K562 (cell line): ENCODE data around the gene PRKAR2B. TPM values are rescaled to one million over a fixed set of nuclear protein-coding genes. Genes with fewer than 3 reads are reported as not detected.

ENCODE experiments used
- CBFA2T3 ChIP-seq: fragments of 450-650 bp; IDR thresholded peaks from 2 replicates; pipeline ENCODE4 v1.6.1; 2017
- ESRRA ChIP-seq: fragments of 450-650 bp; IDR thresholded peaks from 2 replicates; pipeline ENCODE4 v1.6.1; 2014; ENCODE audit warnings: low read depth, mild to moderate bottlenecking, moderate library complexity, borderline replicate concordance
- ILK ChIP-seq: fragments of 450-650 bp; IDR thresholded peaks from 2 replicates; pipeline ENCODE4 v1.6.1; 2016; ENCODE audit warnings: missing genetic modification characterization, low read depth, mild to moderate bottlenecking, missing compliant biosample characterization, moderate library complexity, borderline replicate concordance
- MCM2 ChIP-seq: fragments of 450-650 bp; IDR thresholded peaks from 2 replicates; pipeline ENCODE4 v1.6.1; 2017; ENCODE audit warnings: low read depth, mild to moderate bottlenecking
- MGA ChIP-seq: fragments of 450-650 bp; IDR thresholded peaks from 2 replicates; pipeline ENCODE4 v1.6.1; 2016; ENCODE audit warnings: mild to moderate bottlenecking, moderate library complexity
- PREB ChIP-seq: sonication (generic); formaldehyde crosslinking; IDR thresholded peaks from 2 replicates; pipeline ENCODE4 v1.8.1; 2023; ENCODE audit warnings: mild to moderate bottlenecking, missing genetic modification reagents
- SMARCC2 ChIP-seq: fragments of 450-650 bp; IDR thresholded peaks from 2 replicates; pipeline ENCODE4 v1.6.1; 2017; ENCODE audit warnings: antibody characterized with exemption, moderate library complexity, mild to moderate bottlenecking, low read depth
- TEAD1 ChIP-seq, 2 experiments: fragments of 450-650 bp in 1 of 2; sonication (generic) in 1 of 2; formaldehyde crosslinking; IDR thresholded peaks; 2 replicates each; pipeline versions ENCODE4 v1.4.0 to v1.8.0; 2020 to 2022; ENCODE audit warnings: mild to moderate bottlenecking in 2 of 2, missing genetic modification reagents in 1 of 2
- ZNF518B ChIP-seq: fragments of 250-450 bp; sonication (Bioruptor Pico); IDR thresholded peaks from 2 replicates; pipeline ENCODE4 v1.5.0; 2021; ENCODE audit warnings: mild to moderate bottlenecking, moderate library complexity
- polyA plus RNA-seq, 8 experiments: library from polyadenylated mRNA; depleted of rRNA in 4 of 8; stranded (reverse) in 5 of 8; unstranded in 3 of 8; fragments of >200 nt; fragmentation: Nextera tagmentation in 2 of 8; fragmentation: Illumina TruSeq in 1 of 8; extraction: Ambion mirVana in 2 of 8; extraction: Trizol in 1 of 8; gene quantifications; 2 replicates each; pipeline versions ENCODE4 v1.2.1 to v1.2.3, GENCODE V29; 2011 to 2014; ENCODE audit warnings: inconsistent platforms in 1 of 8, missing spikeins in 1 of 8
- total RNA-seq, 7 experiments: library from RNA; depleted of rRNA in 6 of 7; stranded (reverse); fragments of >200 nt in 6 of 7; fragmentation: Illumina TruSeq in 2 of 7; extraction: Trizol in 2 of 7; gene quantifications; 2 replicates each; pipeline versions ENCODE4 v1.2.1 to v1.2.3, GENCODE V29; 2011 to 2021; ENCODE audit warnings: low replicate concordance in 1 of 7

The PRKAR2B gene
- total and polyA plus RNA-seq, 9 of the 15 experiments (the other 6 are each of a cell fraction or from before 2014, with no cell fraction given): 59.0 to 173 (median 129) TPM

- TF ChIP-seq PREB (CRISPR knock-in tag) (0 out of 2 replicates have a peak, but pooled peaks have one; percentile 22), MGA (no peak), ILK (tag) (no peak), ESRRA (no peak), MCM2 (no peak), ZNF518B (CRISPR knock-in tag) (no peak), TEAD1 (CRISPR knock-in tag; IDR thresholded peaks at IDR 0.05) (0 out of 4 replicates have a peak, but pooled peaks of 1 of the 2 experiments have one; percentile 46), CBFA2T3 (no peak), SMARCC2 (no peak)
Observed at GRCh38 chr7:107068156-107068555, 23.7 kb downstream of the PRKAR2B start (continued).
